HG03469 (cell line): ENCODE results near the gene RSPH1.

Source experiments
- ATAC-seq: cut with Tn5 transposase; IDR thresholded peaks from one replicate; pipeline ENCODE4 v1.9.1; 2021; ENCODE audit warnings: mild to moderate bottlenecking, moderate library complexity, moderate number of reproducible peaks; ENCODE audit not compliant: unreplicated experiment

The RSPH1 gene

GRCh38 chr21:42496120-42496838 is at the start of gene RSPH1:
Gene RSPH1, minus strand, starts transcription at chr21:42496224. Its CDS starts 38 bp downstream, at chr21:42496186.
- peak; percentile 95 for ATAC-seq

- ATAC-seq = no peak
These were observed 49.7 kb upstream of the RSPH1 start for GRCh38 chr21:42545745-42546144.

GRCh38 chr21:42545317-42545716 is 49.3 kb upstream of the RSPH1 start:
- ATAC-seq = no peak

GRCh38 chr21:42544544-42544943 is 48.5 kb upstream of the RSPH1 start:
- ATAC-seq = no peak

GRCh38 chr21:42543106-42543847 is 47.3 kb upstream of the RSPH1 start:
- no peak for ATAC-seq

GRCh38 chr21:42542596-42542995 is 46.6 kb upstream of the RSPH1 start:
- no peak for ATAC-seq

GRCh38 chr21:42542196-42542595 is 46.2 kb upstream of the RSPH1 start:
- no peak for ATAC-seq

GRCh38 chr21:42541618-42542017 is 45.6 kb upstream of the RSPH1 start:
- ATAC-seq = no peak

GRCh38 chr21:42541174-42541573 is 45.1 kb upstream of the RSPH1 start:
- ATAC-seq = no peak

- ATAC-seq = no peak
These were observed 44.4 kb upstream of the RSPH1 start for GRCh38 chr21:42540396-42540795.

GRCh38 chr21:42539931-42540343 is 43.9 kb upstream of the RSPH1 start:
- no peak for ATAC-seq

GRCh38 chr21:42539342-42539741 is 43.3 kb upstream of the RSPH1 start:
- ATAC-seq = no peak

GRCh38 chr21:42538479-42539275 is 42.7 kb upstream of the RSPH1 start:
- ATAC-seq = no peak

GRCh38 chr21:42537106-42537742 is 41.2 kb upstream of the RSPH1 start:
- ATAC-seq = no peak

GRCh38 chr21:42536601-42537000 is 40.6 kb upstream of the RSPH1 start:
- no peak for ATAC-seq

GRCh38 chr21:42535602-42536171 is 39.7 kb upstream of the RSPH1 start:
- ATAC-seq = peak; percentile 36

GRCh38 chr21:42534421-42535378 is 38.7 kb upstream of the RSPH1 start:
- ATAC-seq = no peak

- no peak for ATAC-seq
These were observed 37.9 kb upstream of the RSPH1 start for GRCh38 chr21:42533963-42534355.

- no peak for ATAC-seq
These were observed 37.4 kb upstream of the RSPH1 start for GRCh38 chr21:42533306-42533962.
